Heart right ventricle (tissue), 16 donors: ENCODE results near the gene RNF13. TPM values are rescaled to one million over a fixed set of nuclear protein-coding genes. Genes with fewer than 3 reads are reported as not detected.

Experiments used
- ATAC-seq, 8 donors: fragments of 200-7000 bp; cut with Tn5 transposase; one replicate each; pipeline ENCODE4 v1.9.1; 2020; ENCODE audit warnings: mild to moderate bottlenecking in 8 of 8, moderate library complexity in 8 of 8, moderate number of reproducible peaks in 1 of 8
- DNase-seq, 2 donors: peaks; one replicate each; pipeline ENCODE4 v3.0.0-alpha.2; 2020
- H3K27ac ChIP-seq, 10 donors: fragments of 200-600 bp; sonication (generic) in 2 of 10; one replicate each; pipeline versions ENCODE4 v1.5.0 to v1.8.0; 2020 to 2022; ENCODE audit warnings: mild to moderate bottlenecking in 3 of 10
- H3K27me3 ChIP-seq, 7 donors: fragments of 200-600 bp; one replicate each; pipeline ENCODE4 v1.8.0; 2021 to 2022; ENCODE audit warnings: mild to moderate bottlenecking in 2 of 7
- H3K36me3 ChIP-seq, 9 donors: fragments of 200-600 bp; sonication (generic) in 1 of 9; one replicate each; pipeline versions ENCODE4 v1.5.0 to v1.8.0; 2020 to 2022; ENCODE audit warnings: mild to moderate bottlenecking in 2 of 9
- H3K4me1 ChIP-seq, 9 donors: fragments of 200-600 bp; sonication (generic) in 1 of 9; one replicate each; pipeline versions ENCODE4 v1.5.0 to v1.8.0; 2020 to 2022; ENCODE audit warnings: mild to moderate bottlenecking in 4 of 9
- H3K4me3 ChIP-seq, 10 donors: fragments of 200-600 bp; sonication (generic) in 2 of 10; one replicate each; pipeline versions ENCODE4 v1.5.0 to v1.8.0; 2020 to 2022; ENCODE audit warnings: mild to moderate bottlenecking in 7 of 10, moderate library complexity in 2 of 10
- H3K9me3 ChIP-seq, 11 donors: fragments of 200-600 bp in 10 of 11; sonication (generic) in 2 of 11; one replicate each; pipeline versions ENCODE4 v1.5.0 to v1.8.0; 2013 to 2022; ENCODE audit warnings: mild to moderate bottlenecking in 2 of 11, control low read depth in 1 of 11, moderate library complexity in 1 of 11
- CTCF ChIP-seq, 9 donors: fragments of 200-600 bp; sonication (generic) in 2 of 9; IDR thresholded peaks; one replicate each; pipeline versions ENCODE4 v1.5.0 to v1.8.0; 2021 to 2022; ENCODE audit warnings: antibody characterized with exemption in 9 of 9, mild to moderate bottlenecking in 5 of 9, moderate library complexity in 1 of 9
- WGBS, 2 donors: extraction: QIAGEN DNeasy Blood & Tissue Kit; methylation state at CpG; one replicate each; pipeline ENCODE4 v1.1.7; 2013; ENCODE audit warnings: inconsistent platforms in 1 of 2; 5-methylcytosine and 5-hydroxymethylcytosine counted together
- intact Hi-C, 10 donors: fragments of 100-400 bp; cut with DNase I; formaldehyde crosslinking; loops; one replicate each; pipeline versions ENCODE4 v1.11.1 to v1.14.2; 2022
- polyA plus RNA-seq, 2 donors: library from polyadenylated mRNA; stranded (reverse); fragments of 200-250 nt; gene quantifications; one replicate each; pipeline ENCODE4 v1.2.3, GENCODE V29; 2013
- total RNA-seq, 10 donors: library from RNA; stranded (reverse); fragmentation: NEBNext Ultra II Directional in 3 of 10; extraction: Animal tissue kit (Norgen Biotek cat#: 25700) in 3 of 10; gene quantifications; one replicate each; pipeline versions ENCODE4 v1.2.1 to v1.2.4, GENCODE V29; 2021 to 2023
- donor health status: Arrhythmogenic right ventricular cardiomyopathy.
- donor health status: ischemic (EF 13 %, LVEDD 7.1; RV severe dilation, severe dysfunction).
- donor health status: healthy with polysubstance abuse.
- donor health status: DM: no; HTN: yes; CAD: no.
- donor health status: DM: no; HTN: no; CAD: no.
- donor health status: ischemic (EF 25% LVEDD 6.9; RV normal size, moderate dysfunction).
- donor health status: ischemic (EF 25% LVEDD 5.7; RV mildly dilated, moderate dysfunction).
- donor health status: healthy.
- donor health status: DM: yes; HTN: yes; CAD: no.
- donor health status: Ischemic cardiomyopathy.
- donor health status: ischemic (EF 35%, LVEDD 5.7; RV mildly dilated, moderate dysfunction).
- donor health status: nonischemic (EF 11% LVEDD 7.7; RV severe dilation, severe dysfunction).
- donor health status: DM: yes; HTN: yes; CAD: no.
- donor health status: PGD.
- donor health status: ischemic (EF 29% LVEDD 5.4; RV normal size, mild dysfunction).
- donor health status: nonischemic (EF 23%, LVEDD 6.1; RV moderate dilation, normal function).

The RNF13 gene
- total and polyA plus RNA-seq, 12 donors, result 24.8 to 72.3 (median 52.4) TPM

- TF ChIP-seq CTCF (IDR thresholded peaks at IDR 0.05), result no peak
- H3K36me3 ChIP-seq, result peaks cover 0 to 47% (median 0%) of the 10 kb centered on the region in 9 donors
- no peak overlapping the region for H3K4me3 ChIP-seq
- 89 to 92% methylated on average over 3 of the region's 3 CpGs for WGBS, 2 donors
- ATAC-seq, result no peak
- DNase-seq, result no peak
- no peaks in the 10 kb centered on the region for H3K9me3 ChIP-seq
- peaks cover 0 to 25% (median 11%) of the 10 kb centered on the region in 9 donors for H3K4me1 ChIP-seq
- H3K27me3 ChIP-seq, result no peaks in the 10 kb centered on the region
- H3K27ac ChIP-seq, result no peak overlapping the region
- intact Hi-C loops, result no loop called here
These were observed 145.3 kb downstream of the RNF13 start for GRCh38 chr3:149958171-149958796.

DNA sequence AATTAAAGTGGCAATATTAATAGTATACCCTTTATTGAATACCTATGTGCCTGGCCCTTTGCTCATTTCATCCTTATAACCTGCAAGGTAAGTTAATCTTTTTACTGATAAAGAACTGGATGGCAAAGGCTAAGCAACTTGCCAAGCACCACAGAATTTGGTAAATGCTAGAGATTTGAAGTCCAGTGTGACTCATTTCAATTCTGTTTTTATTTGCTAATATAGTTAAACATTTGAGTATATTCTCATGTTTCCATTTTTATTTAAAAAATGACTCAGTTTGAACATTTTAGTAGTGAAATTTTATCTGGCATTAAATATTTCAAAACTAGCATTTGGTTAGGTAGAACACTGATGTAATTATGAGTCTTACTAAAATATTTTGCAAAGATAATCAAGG lies 146.4 kb downstream of the RNF13 start:
- peaks cover 0 to 49% (median 0%) of the 10 kb centered on the region in 9 donors for H3K36me3 ChIP-seq
- no peak for ATAC-seq
- H3K27ac ChIP-seq, result no peak overlapping the region
- peaks cover 0 to 31% (median 12%) of the 10 kb centered on the region in 9 donors for H3K4me1 ChIP-seq
- H3K4me3 ChIP-seq, result no peak overlapping the region
- H3K9me3 ChIP-seq, result no peaks in the 10 kb centered on the region
- no peak for DNase-seq
- no peak for TF ChIP-seq CTCF (IDR thresholded peaks at IDR 0.05)
- intact Hi-C loops, result no loop called here
- no peaks in the 10 kb centered on the region for H3K27me3 ChIP-seq

DNA sequence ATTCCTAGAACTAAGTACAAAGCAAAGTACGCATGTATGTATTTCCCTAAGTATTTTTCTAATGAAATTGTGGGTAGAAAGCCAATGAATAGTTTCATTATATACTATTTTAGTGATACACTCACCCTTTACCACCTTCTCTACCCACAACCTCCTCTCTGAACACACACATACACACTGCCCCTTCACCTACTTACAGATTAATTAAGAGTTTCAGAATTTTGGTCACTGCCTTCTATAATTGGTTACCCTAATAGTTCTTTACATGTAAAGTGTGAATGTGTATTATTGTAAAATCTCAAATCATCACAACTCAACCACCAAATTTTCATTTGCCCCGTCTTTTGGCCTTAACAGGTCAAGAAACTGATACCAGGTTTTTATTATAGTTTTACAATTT lies 150.5 kb downstream of the RNF13 start:
- Histone ChIP-seq H3K27ac (no peak overlapping the region), H3K4me1 (peaks cover 0 to 42% (median 31%) of the 10 kb centered on the region in 9 donors), H3K27me3 (no peaks in the 10 kb centered on the region), H3K4me3 (no peak overlapping the region), H3K9me3 (no peaks in the 10 kb centered on the region), H3K36me3 (peaks cover 0 to 57% (median 0%) of the 10 kb centered on the region in 9 donors)
- DNase-seq (no peak), ATAC-seq (no peak)
- WGBS, 2 donors, result 68 to 96% methylated on average over 2 of the region's 2 CpGs
- TF ChIP-seq CTCF (IDR thresholded peaks at IDR 0.05), result no peak
- intact Hi-C loops, result loop anchor here in 6 of 10 donors (10.0 kb wide), 5 partner anchors 79 to 531 kb away; no protein-coding TSS in a partner anchor

- intact Hi-C loops, result loop anchor here in 6 of 10 donors (10.0 kb wide), 5 partner anchors 79 to 531 kb away; no protein-coding TSS in a partner anchor
- Histone ChIP-seq H3K9me3 (no peaks in the 10 kb centered on the region), H3K27ac (no peak overlapping the region), H3K4me1 (peaks cover 0 to 49% (median 35%) of the 10 kb centered on the region in 9 donors), H3K4me3 (no peak overlapping the region), H3K36me3 (peaks cover 0 to 57% (median 0%) of the 10 kb centered on the region in 9 donors), H3K27me3 (no peaks in the 10 kb centered on the region)
- DNase-seq, result no peak
- no peak for ATAC-seq
- no peak for TF ChIP-seq CTCF (IDR thresholded peaks at IDR 0.05)
These were observed 151.3 kb downstream of the RNF13 start for GRCh38 chr3:149964291-149964690.
